HCT116 (cell line): ENCODE measurements around the gene FAM163B.

Experiments used
- CEBPB ChIP-seq: IDR thresholded peaks from 2 replicates; pipeline ENCODE4 v1.6.1; 2012; ENCODE audit warnings: low read depth
- EGR1 ChIP-seq: IDR thresholded peaks from 2 replicates; pipeline ENCODE4 v1.6.1; 2012; ENCODE audit warnings: low read depth
- ELF1 ChIP-seq: IDR thresholded peaks from 2 replicates; pipeline ENCODE4 v1.6.1; 2012; ENCODE audit warnings: low read depth, borderline replicate concordance
- EZH2 ChIP-seq: fragments of 200-600 bp; sonication (generic); IDR thresholded peaks from 2 replicates; pipeline ENCODE4 v1.6.1; 2017; ENCODE audit warnings: antibody characterized with exemption, mixed run types
- FOSL1 ChIP-seq: IDR thresholded peaks from 2 replicates; pipeline ENCODE4 v1.6.1; 2012; ENCODE audit warnings: low read depth
- MAX ChIP-seq: IDR thresholded peaks from 2 replicates; pipeline ENCODE4 v1.6.1; 2012
- POLR2A ChIP-seq: IDR thresholded peaks from 2 replicates; pipeline ENCODE4 v1.7.0; 2011; ENCODE audit warnings: borderline replicate concordance; ENCODE audit not compliant: insufficient read depth, insufficient read length; ENCODE audit errors: extremely low read depth
- POLR2AphosphoS5 ChIP-seq: IDR thresholded peaks from 2 replicates; pipeline ENCODE4 v1.6.1; 2011; ENCODE audit warnings: mild to moderate bottlenecking, low read depth, low read length, moderate library complexity
- SIN3A ChIP-seq: IDR thresholded peaks from 2 replicates; pipeline ENCODE4 v1.6.1; 2012; ENCODE audit warnings: low read depth
- ZFX ChIP-seq: fragments of 450-650 bp; IDR thresholded peaks from 2 replicates; pipeline ENCODE4 v1.6.1; 2017
- TF ChIP-seq, protein P1 (sequence below), 3 experiments: fragments of 200-600 bp in 1 of 3; sonication (generic) in 1 of 3; IDR thresholded peaks in 2 of 3; conservative IDR thresholded peaks in 1 of 3; 2 replicates each; pipeline ENCODE4 v1.5.1; 2012 to 2017; ENCODE audit warnings: low read depth in 2 of 3, low read length in 2 of 3, antibody characterized with exemption in 1 of 3, borderline replicate concordance in 1 of 3, control low read depth in 1 of 3, mild to moderate bottlenecking in 1 of 3, mixed read lengths in 1 of 3, mixed run types in 1 of 3, moderate library complexity in 1 of 3; ENCODE audit not compliant: insufficient read depth in 1 of 3

DNA sequence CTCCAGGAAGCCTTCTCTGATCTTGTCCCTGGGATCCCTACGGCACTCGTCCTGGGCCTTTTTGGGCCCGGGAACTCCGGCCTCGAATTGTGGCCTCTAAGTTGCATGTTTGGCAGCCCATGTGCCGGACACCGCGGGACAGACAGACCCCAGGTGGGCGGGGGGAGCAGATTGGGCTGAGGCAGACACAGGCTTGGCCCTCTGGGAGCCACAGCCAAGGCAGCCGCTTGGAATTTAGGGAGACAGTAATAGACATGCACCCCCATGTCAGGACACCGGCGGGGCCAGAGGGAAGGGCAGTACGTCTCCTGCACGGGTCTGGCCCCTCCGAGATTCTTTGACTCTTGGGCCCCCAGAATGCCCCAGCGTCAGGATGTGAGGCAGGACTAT lies 38.5 kb downstream of the FAM163B start:
- TF ChIP-seq MAX: no peak
- TF ChIP-seq, protein P1, sequence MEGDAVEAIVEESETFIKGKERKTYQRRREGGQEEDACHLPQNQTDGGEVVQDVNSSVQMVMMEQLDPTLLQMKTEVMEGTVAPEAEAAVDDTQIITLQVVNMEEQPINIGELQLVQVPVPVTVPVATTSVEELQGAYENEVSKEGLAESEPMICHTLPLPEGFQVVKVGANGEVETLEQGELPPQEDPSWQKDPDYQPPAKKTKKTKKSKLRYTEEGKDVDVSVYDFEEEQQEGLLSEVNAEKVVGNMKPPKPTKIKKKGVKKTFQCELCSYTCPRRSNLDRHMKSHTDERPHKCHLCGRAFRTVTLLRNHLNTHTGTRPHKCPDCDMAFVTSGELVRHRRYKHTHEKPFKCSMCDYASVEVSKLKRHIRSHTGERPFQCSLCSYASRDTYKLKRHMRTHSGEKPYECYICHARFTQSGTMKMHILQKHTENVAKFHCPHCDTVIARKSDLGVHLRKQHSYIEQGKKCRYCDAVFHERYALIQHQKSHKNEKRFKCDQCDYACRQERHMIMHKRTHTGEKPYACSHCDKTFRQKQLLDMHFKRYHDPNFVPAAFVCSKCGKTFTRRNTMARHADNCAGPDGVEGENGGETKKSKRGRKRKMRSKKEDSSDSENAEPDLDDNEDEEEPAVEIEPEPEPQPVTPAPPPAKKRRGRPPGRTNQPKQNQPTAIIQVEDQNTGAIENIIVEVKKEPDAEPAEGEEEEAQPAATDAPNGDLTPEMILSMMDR (IDR thresholded peaks at IDR 0.05 in 2 of 3, conservative IDR thresholded peaks at IDR 0.05 in 1 of 3; ENCODE audit: borderline replicate concordance in 1 of 3, insufficient read depth in 1 of 3, low read depth in 2 of 3, low read length in 2 of 3): no peak
- no peak for TF ChIP-seq CEBPB
- no peak for TF ChIP-seq EZH2
- no peak for TF ChIP-seq POLR2A
- TF ChIP-seq POLR2AphosphoS5: no peak
- TF ChIP-seq ZFX: no peak
- no peak for TF ChIP-seq ELF1
- no peak for TF ChIP-seq FOSL1
- no peak for TF ChIP-seq EGR1
- no peak for TF ChIP-seq SIN3A
